NCI-H82 treated with DMSO at 0.1 percent for 48 hours (cell line): ENCODE data around the gene LY86.

Experiments
- DNase-seq: peaks from one replicate; lab custom pipeline; 2025; ENCODE audit not compliant: unreplicated experiment; lab: John Stamatoyannopoulos, UW

LY86 gene

GRCh38 chr6:6588064-6588923 is at the start of gene LY86:
LY86 (plus strand) TSS chr6:6588720; CDS start chr6:6588735, 15 bp downstream.
- DNase-seq = no peak

- DNase-seq = no peak
Observed at GRCh38 chr6:6539036-6539435, 49.5 kb upstream of the LY86 start.

- no peak for DNase-seq
Observed at GRCh38 chr6:6542357-6542756, 46.2 kb upstream of the LY86 start.

GRCh38 chr6:6543181-6543879 is 45.2 kb upstream of the LY86 start:
- DNase-seq = no peak

GRCh38 chr6:6545616-6546317 is 42.8 kb upstream of the LY86 start:
- DNase-seq = no peak

- no peak for DNase-seq
Observed at GRCh38 chr6:6546318-6547109, 42.0 kb upstream of the LY86 start.

- DNase-seq = peak; percentile 46
Observed at GRCh38 chr6:6547110-6547879, 41.2 kb upstream of the LY86 start.

GRCh38 chr6:6556161-6556737 is 32.3 kb upstream of the LY86 start:
- DNase-seq = no peak

GRCh38 chr6:6556738-6557503 is 31.6 kb upstream of the LY86 start:
- DNase-seq = no peak

- no peak for DNase-seq
Observed at GRCh38 chr6:6557504-6557839, 31.0 kb upstream of the LY86 start.

GRCh38 chr6:6557886-6558285 is 30.6 kb upstream of the LY86 start:
- no peak for DNase-seq

GRCh38 chr6:6559994-6560570 is 28.4 kb upstream of the LY86 start:
- no peak for DNase-seq

- no peak for DNase-seq
Observed at GRCh38 chr6:6560909-6561308, 27.6 kb upstream of the LY86 start.

GRCh38 chr6:6564154-6564553 is 24.4 kb upstream of the LY86 start:
- no peak for DNase-seq

- no peak for DNase-seq
Observed at GRCh38 chr6:6565069-6565468, 23.5 kb upstream of the LY86 start.

- no peak for DNase-seq
Observed at GRCh38 chr6:6565488-6565887, 23.0 kb upstream of the LY86 start.

GRCh38 chr6:6566766-6567165 is 21.8 kb upstream of the LY86 start:
- no peak for DNase-seq

- DNase-seq = no peak
Observed at GRCh38 chr6:6569096-6569810, 19.3 kb upstream of the LY86 start.
